RPMI7951 (cell line): ENCODE results near the gene RGS13. TPM values are rescaled to one million over a fixed set of nuclear protein-coding genes. Genes with fewer than 3 reads are reported as not detected.

Source experiments
- DNase-seq: peaks from one replicate; pipeline ENCODE4 v3.0.0-alpha.2; 2012; ENCODE audit warnings: low read depth
- total RNA-seq: library from RNA; depleted of rRNA; stranded (reverse); fragments of >200 nt; shearing (Covaris generic); gene quantifications from 2 replicates; pipeline ENCODE4 v1.2.3, GENCODE V29; 2014

RGS13 gene
- total RNA-seq, 1 experiment from 2014 or later, result 0.84 TPM

GRCh38 chr1:192626366-192627179 is 9.4 kb upstream of the RGS13 start:
- DNase-seq, result no peak

GRCh38 chr1:192627901-192628300 is 8.0 kb upstream of the RGS13 start:
- DNase-seq, result no peak

- no peak for DNase-seq
These were observed 7.4 kb upstream of the RGS13 start for GRCh38 chr1:192628396-192629057.

GRCh38 chr1:192629612-192630011 is 6.3 kb upstream of the RGS13 start:
- no peak for DNase-seq

GRCh38 chr1:192630521-192631287 is 5.2 kb upstream of the RGS13 start:
- no peak for DNase-seq

GRCh38 chr1:192631749-192632148 is 4.2 kb upstream of the RGS13 start:
- DNase-seq, result no peak

- no peak for DNase-seq
These were observed 3.8 kb upstream of the RGS13 start for GRCh38 chr1:192632188-192632587.

GRCh38 chr1:192632641-192633532 is 3.1 kb upstream of the RGS13 start:
- DNase-seq, result no peak

- no peak for DNase-seq
These were observed 2.3 kb upstream of the RGS13 start for GRCh38 chr1:192633533-192634253.

GRCh38 chr1:192635041-192635440 is 906 bp upstream of the RGS13 start:
- no peak for DNase-seq

GRCh38 chr1:192639607-192640368 is 3.8 kb downstream of the RGS13 start:
- peak; percentile 9 for DNase-seq

GRCh38 chr1:192652159-192652558 is 16.2 kb downstream of the RGS13 start:
- no peak for DNase-seq

GRCh38 chr1:192654120-192654519 is 18.2 kb downstream of the RGS13 start:
- DNase-seq, result no peak

GRCh38 chr1:192654591-192655251 is 18.8 kb downstream of the RGS13 start:
- DNase-seq, result peak; percentile 69

- no peak for DNase-seq
These were observed 21.8 kb downstream of the RGS13 start for GRCh38 chr1:192657760-192658159.

GRCh38 chr1:192658255-192658654 is 22.3 kb downstream of the RGS13 start:
- no peak for DNase-seq

- no peak for DNase-seq
These were observed 24.7 kb downstream of the RGS13 start for GRCh38 chr1:192660613-192661012.

- no peak for DNase-seq
These were observed 32.5 kb downstream of the RGS13 start for GRCh38 chr1:192668409-192668983.

- DNase-seq, result no peak
These were observed 33.2 kb downstream of the RGS13 start for GRCh38 chr1:192669174-192669573.
